NCI-H510A (cell line): ENCODE measurements around the gene ACAP3.
A peak's percentile ranks its signal among the peaks of the same experiment; 100 is the strongest.

ENCODE experiments used
- DNase-seq: peaks from one replicate; lab custom pipeline; 2025; lab: John Stamatoyannopoulos, UW

ACAP3 gene

GRCh38 chr1:1314237-1314586 lies 6.5 kb upstream of the ACAP3 start:
- DNase-seq, result no peak

- DNase-seq, result no peak
Measured at GRCh38 chr1:1313500-1314236, 5.9 kb upstream of the ACAP3 start.

- DNase-seq, result no peak
Measured at GRCh38 chr1:1312450-1313314, 5.0 kb upstream of the ACAP3 start.

GRCh38 chr1:1311107-1312104 lies 3.7 kb upstream of the ACAP3 start:
- no peak for DNase-seq

GRCh38 chr1:1310476-1311053 lies 2.8 kb upstream of the ACAP3 start:
- DNase-seq, result no peak

GRCh38 chr1:1310109-1310385 lies 2.3 kb upstream of the ACAP3 start:
- DNase-seq, result no peak

GRCh38 chr1:1309251-1310108 lies 1.8 kb upstream of the ACAP3 start:
- peak; percentile 80 for DNase-seq

GRCh38 chr1:1308756-1309250 lies 1.1 kb upstream of the ACAP3 start:
- no peak for DNase-seq

GRCh38 chr1:1307261-1307922 lies 338 bp downstream of the ACAP3 start:
- no peak for DNase-seq

- DNase-seq, result no peak
Measured at GRCh38 chr1:1306661-1307260, 969 bp downstream of the ACAP3 start.

GRCh38 chr1:1306070-1306660 lies 1.6 kb downstream of the ACAP3 start:
- DNase-seq, result no peak

- peak; percentile 82 for DNase-seq
Measured at GRCh38 chr1:1305300-1306069, 2.2 kb downstream of the ACAP3 start.

GRCh38 chr1:1304331-1305299 lies 3.1 kb downstream of the ACAP3 start:
- peak; percentile 96 for DNase-seq

GRCh38 chr1:1303736-1304135 lies 4.0 kb downstream of the ACAP3 start:
- no peak for DNase-seq

GRCh38 chr1:1302951-1303509 lies 4.7 kb downstream of the ACAP3 start:
- no peak for DNase-seq

GRCh38 chr1:1302006-1302430 lies 5.7 kb downstream of the ACAP3 start:
- no peak for DNase-seq

GRCh38 chr1:1300352-1300739 lies 7.4 kb downstream of the ACAP3 start:
- DNase-seq, result no peak
